GM12864 (cell line): Measurements from ENCODE around the gene ZNF771.

Experiments
- DNase-seq: peaks from one replicate; pipeline ENCODE4 v3.0.0-alpha.2; 2011; ENCODE audit warnings: low read depth
- H3K4me3 ChIP-seq: 2 replicates; pipeline ENCODE4 v1.5.1; 2011; ENCODE audit warnings: mild to moderate bottlenecking, low read depth, low read length, control low read depth
- CTCF ChIP-seq: IDR thresholded peaks from 2 replicates; pipeline ENCODE4 v1.5.1; 2011; ENCODE audit warnings: low read depth, mild to moderate bottlenecking, moderate library complexity, low read length, control low read depth, inconsistent platforms; ENCODE audit errors: missing control alignments

ZNF771 gene

GRCh38 chr16:30365200-30365599 lies 42.2 kb upstream of the ZNF771 start:
- no peak overlapping the region for H3K4me3 ChIP-seq
- TF ChIP-seq CTCF = no peak
- DNase-seq = no peak

- no peak for DNase-seq
- TF ChIP-seq CTCF = no peak
- H3K4me3 ChIP-seq = no peak overlapping the region
Measured at GRCh38 chr16:30366511-30366910, 40.9 kb upstream of the ZNF771 start.

- DNase-seq = no peak
- TF ChIP-seq CTCF = no peak
- peak overlapping the region; percentile 85 for H3K4me3 ChIP-seq
Measured at GRCh38 chr16:30367349-30368009, 39.9 kb upstream of the ZNF771 start.

GRCh38 chr16:30368122-30368791 lies 39.1 kb upstream of the ZNF771 start:
- no peak for DNase-seq
- H3K4me3 ChIP-seq = peak overlapping the region; percentile 85
- no peak for TF ChIP-seq CTCF

GRCh38 chr16:30368792-30369090 lies 38.7 kb upstream of the ZNF771 start:
- no peak for DNase-seq
- H3K4me3 ChIP-seq = peak overlapping the region; percentile 85
- TF ChIP-seq CTCF = no peak

GRCh38 chr16:30369091-30369937 lies 38.1 kb upstream of the ZNF771 start:
- DNase-seq = no peak
- no peak for TF ChIP-seq CTCF
- peak overlapping the region; percentile 85 for H3K4me3 ChIP-seq
